HG02759 (cell line): ENCODE data around the gene WWP2.

Source experiments
- ATAC-seq: cut with Tn5 transposase; IDR thresholded peaks from one replicate; pipeline ENCODE4 v1.9.1; 2021; ENCODE audit warnings: mild to moderate bottlenecking, moderate library complexity; ENCODE audit not compliant: unreplicated experiment

Gene WWP2

GRCh38 chr16:69924041-69924775 is 162.1 kb downstream of the WWP2 start:
- no peak for ATAC-seq

GRCh38 chr16:69924777-69925191 is 162.7 kb downstream of the WWP2 start:
- ATAC-seq: no peak

GRCh38 chr16:69925311-69925710 is 163.2 kb downstream of the WWP2 start:
- no peak for ATAC-seq

DNA sequence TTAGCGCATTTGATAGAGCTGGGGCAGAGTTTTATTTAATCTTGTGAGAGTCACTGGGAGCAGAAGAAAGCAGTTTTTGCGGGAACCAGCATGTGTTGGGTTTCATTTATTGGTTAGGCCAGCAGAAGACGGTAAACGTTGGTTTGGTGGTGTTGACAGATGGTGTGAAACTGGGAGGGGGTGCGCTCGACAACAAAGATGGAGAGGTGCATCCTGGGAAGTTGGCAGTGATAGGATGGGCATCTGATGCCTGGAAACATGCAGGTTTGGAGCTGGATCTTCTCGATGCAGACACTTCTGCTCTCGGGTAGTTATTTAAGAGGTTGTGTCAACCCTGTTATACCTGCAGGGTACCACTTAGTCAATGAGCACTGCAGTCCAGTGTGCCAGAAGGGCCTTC is 164.1 kb downstream of the WWP2 start:
- ATAC-seq: no peak

DNA sequence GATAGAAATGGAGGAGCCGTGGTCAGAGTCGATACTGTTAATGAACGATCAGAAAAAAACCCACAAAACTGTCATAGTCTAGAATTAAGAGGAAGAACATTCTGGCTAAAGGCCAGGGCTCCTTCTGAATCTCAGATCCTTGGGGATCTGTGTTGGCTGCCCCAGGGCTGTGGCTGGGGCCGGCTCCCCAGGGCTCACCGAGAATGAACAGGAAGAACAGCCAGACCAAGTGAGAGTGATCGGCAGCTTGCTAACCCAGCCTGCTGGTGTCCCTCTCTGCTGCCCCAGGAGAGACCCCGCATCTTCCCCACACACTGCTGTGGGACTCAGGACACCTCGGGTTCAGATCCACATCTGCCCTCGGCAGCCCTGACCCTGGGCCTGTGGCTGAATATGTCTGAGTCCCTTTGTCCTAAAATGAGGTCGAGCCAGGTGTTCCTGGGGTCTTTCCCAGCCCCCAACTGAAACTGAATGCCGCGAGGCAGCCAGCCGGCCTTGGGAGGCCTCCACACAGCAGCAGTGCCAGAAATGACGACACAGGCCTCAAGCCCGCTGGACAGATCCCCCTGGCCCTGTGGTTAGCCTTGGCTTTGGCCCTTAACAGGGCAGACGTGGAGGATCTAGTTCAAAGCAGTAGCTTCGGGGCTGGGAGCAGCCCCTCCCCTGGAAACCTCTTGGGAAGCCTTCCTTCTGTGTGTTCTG is 165.1 kb downstream of the WWP2 start:
- no peak for ATAC-seq

GRCh38 chr16:69928856-69929400 is 166.8 kb downstream of the WWP2 start:
- no peak for ATAC-seq

GRCh38 chr16:69929480-69929879 is 167.3 kb downstream of the WWP2 start:
- no peak for ATAC-seq

DNA sequence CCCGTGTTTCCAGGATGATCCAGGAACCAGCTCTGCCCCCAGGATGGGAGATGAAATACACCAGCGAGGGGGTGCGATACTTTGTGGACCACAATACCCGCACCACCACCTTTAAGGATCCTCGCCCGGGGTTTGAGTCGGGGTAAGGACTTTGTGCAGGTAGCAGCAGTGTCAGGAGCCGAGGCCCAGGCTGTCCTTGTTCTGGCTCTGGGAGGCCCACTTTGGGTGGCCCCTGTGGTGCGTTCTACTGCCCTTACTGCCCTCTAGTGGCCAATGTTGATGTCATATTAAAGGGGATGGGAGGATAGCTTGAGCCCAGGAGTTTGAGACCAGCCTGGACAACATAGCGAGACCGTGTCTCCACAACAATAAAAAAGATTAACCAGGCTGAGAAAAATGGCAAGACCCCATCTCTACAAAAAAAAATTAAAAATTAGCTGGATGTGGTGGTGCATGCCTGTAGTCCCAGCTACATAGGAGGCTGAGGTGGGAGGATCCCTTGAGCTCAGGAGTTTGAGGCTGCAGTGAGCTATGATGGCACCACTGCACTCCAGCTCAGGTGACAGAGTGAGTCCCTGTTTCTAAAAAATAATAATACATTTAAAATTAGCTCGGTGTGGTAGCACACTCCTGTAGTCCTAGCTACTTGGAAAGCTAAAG is 168.1 kb downstream of the WWP2 start:
- no peak for ATAC-seq

DNA sequence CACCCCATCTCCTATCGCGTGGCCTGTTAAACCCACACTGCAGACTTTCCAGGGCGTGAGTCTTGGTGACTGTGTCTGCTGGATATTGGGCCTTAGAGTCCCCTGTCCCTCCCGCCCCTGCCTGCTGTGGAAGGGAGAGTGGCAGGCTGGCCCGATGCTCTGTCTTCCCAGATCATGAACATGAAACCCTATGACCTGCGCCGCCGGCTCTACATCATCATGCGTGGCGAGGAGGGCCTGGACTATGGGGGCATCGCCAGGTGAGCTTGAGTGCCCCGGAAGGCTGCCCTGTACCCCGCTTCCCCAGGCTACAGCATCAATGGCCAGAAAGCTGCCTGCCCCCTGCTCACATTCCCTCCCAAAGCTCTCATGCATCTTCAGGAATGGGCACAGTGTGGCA is 169.5 kb downstream of the WWP2 start:
- no peak for ATAC-seq

DNA sequence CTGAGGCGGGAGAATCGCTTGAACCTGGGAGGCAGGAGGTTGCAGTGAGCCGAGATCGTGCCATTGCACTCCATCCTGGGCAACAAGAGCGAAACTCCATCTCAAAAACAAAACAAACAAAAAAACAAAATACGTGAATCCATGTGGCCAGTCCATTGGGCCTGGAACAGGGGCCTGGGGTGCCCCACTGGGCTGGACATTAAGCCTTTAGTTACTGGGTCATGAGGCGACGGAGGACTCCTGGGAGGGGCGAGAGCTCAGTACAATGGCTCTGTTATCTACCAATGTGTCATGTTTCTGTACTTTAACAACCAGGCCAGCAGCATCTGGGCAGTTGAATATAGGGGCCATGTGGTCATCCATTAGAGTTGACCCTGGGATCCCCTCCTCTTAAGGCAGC is 170.1 kb downstream of the WWP2 start:
- no peak for ATAC-seq

DNA sequence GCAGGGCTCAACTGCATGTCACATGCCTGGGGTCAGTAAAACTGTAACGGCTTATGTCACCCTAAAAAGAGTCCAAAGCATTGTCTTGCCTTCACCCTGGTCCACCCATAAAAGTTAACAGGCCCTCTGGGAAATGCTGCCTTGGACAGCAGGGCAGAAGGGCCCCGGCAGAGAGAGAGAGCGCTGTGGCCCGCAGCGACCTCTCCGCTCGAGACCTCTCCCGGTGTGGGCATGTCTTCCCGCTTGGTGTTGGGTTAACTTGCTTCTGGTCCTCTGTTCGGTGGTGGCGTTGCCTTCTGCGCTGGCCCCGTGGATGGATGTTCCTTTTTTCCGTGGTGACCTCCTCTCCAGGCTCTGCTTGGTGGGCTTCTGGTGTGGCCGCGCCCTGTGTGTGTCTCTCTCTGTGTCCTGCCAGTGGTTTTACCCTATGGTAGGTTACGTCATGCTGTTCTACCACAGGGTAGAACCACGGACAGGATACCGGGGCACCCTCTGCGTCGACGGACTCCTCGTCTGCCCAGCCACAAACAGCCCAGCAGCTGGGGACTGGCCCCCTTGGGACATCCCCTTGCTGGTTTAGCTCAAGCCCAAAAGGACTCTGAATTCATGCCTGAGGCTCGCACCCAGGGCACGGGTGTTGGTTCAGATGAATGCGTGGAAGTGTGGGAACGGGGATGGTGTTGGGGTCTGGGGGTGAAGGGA is 170.7 kb downstream of the WWP2 start:
- no peak for ATAC-seq

DNA sequence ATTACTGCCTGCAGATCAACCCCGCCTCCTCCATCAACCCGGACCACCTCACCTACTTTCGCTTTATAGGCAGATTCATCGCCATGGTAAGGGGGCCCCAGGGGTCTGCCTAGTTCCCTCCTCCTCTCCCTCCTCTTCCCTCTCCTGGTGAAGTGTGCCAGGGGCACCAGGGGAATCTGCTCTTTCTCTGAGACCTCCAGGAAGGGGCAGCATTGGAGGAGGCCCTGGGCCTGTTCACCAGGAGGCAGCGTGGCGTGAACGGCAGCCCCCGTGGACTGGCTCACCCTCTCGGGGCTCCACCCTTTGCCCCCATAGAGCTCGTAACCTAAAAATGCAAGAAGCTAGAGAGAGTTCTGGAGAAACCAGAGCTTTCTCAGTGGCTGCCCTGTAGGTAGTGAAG is 171.9 kb downstream of the WWP2 start:
- ATAC-seq: no peak

- ATAC-seq: no peak
These were observed 172.6 kb downstream of the WWP2 start for GRCh38 chr16:69934751-69935150.

DNA sequence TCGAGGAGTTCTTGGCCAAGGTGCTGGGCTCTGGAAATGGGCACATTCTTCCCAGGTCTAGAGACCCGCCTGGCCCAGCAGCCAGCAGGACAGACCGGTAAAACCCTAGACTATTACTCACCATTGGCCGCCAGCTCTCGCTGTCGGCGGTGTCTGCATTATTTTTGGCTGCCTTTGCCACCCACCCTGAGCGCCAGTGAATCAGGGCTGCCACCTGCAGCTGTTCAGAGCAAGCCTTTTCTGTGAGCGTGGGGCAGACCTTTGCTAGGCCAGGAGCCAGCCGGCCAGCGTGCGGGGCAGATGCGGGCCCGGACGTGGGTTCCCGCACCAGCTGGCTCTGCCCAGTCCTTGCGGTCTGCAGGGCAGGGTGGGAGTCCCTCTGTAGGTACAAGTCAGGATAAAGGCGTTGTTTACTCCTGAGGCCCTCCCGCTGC is 173.2 kb downstream of the WWP2 start:
- no peak for ATAC-seq

DNA sequence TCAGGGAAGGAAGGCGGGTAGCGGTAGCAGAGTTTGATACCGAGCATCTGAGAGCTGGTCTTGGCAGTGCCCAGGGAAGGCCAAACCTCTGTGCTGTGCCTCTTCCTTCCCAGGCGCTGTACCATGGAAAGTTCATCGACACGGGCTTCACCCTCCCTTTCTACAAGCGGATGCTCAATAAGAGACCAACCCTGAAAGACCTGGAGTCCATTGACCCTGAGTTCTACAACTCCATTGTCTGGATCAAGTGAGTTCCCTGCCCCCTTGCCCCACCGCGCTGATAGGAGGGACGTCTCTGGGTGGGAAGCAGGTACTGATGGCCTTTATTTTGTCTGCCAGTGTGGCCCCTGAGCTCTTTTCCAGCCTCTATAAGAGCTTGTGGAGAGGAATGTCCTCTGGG is 173.6 kb downstream of the WWP2 start:
- ATAC-seq: no peak

DNA sequence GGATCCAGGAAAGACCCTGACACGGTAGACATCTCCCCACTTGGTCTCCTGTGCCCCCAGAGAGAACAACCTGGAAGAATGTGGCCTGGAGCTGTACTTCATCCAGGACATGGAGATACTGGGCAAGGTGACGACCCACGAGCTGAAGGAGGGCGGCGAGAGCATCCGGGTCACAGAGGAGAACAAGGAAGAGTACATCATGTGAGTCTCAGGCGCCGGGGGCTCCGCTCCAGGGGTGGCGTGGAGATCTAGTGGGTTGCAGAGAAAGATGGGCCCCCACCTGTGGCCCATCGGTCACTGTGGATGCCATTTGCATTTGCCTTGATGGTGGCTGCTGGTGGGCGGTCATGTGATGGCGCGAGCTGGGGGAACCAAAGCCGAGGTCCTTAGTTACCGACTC is 174.1 kb downstream of the WWP2 start:
- no peak for ATAC-seq

DNA sequence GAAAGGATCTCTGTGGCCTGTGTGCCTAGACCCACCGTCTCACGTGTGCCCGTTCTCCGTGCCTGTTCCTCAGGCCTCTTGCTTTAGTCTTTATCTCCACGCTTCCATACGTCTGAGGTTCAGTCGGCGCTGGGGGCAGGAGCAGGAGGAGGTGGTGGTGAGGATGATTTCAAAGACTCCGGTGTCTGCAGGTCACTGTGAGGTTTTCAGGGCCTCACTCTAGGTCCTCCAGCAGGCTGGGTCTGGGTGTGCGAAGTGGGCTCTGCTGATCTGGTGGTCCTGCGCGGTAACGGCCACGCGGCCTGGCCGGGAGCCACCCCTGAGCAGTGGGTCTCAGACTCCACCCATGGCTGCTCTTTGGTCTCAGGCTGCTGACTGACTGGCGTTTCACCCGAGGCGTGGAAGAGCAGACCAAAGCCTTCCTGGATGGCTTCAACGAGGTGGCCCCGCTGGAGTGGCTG is 174.6 kb downstream of the WWP2 start:
- ATAC-seq: no peak

- ATAC-seq: no peak
These were observed 175.4 kb downstream of the WWP2 start for GRCh38 chr16:69937465-69937951.

- ATAC-seq: no peak
These were observed 177.1 kb downstream of the WWP2 start for GRCh38 chr16:69938981-69939820.
